ENCODE measurements around the gene RPL28.
"Not testable (repeated sequence)": the region's sequence is repeated elsewhere in the genome, so short reads cannot be mapped to it uniquely, and the experiment has no call there.

RPL28 gene

DNA sequence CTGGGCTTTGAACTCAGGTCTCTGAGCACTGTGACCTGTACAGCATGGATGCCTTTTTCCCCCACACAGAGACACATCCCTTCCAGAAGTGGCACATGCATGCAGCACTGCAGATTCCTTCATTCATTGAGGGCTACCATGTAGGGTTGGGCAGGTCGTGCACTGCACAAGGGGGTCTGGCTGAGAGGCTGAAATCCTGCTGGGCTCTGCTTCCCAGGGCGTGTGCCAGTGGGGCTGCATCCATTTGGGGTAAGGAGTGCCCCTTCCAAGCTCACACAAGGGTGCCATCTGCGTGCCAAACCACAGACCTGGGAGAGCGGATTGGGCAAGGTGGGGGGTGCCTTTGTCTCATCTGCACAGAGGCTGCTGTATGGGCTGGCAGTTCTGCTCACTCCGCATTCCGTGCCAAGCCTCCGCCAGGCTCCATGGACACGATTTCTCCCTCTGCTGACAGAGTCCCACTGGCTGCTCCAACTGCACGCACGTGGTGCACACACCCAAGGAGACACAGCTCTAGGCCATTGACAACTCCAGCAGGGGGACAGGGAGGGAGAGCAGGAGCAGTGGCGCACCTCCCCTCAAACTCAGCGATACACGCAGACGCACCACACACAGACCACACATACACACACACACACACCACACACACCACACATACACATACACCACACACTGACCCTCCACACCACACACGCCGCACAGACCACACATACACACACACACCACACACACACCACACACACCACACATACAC lies 61.9 kb downstream of the RPL28 start:
- DNase-seq (ENCODE audit: low read depth in 4 of 4, low spot score in 1 of 4) = no peak

GRCh38 chr19:55448175-55448490 lies 62.4 kb downstream of the RPL28 start:
- DNase-seq (ENCODE audit: low read depth in 4 of 4, low spot score in 1 of 4) = not testable (repeated sequence)

DNA sequence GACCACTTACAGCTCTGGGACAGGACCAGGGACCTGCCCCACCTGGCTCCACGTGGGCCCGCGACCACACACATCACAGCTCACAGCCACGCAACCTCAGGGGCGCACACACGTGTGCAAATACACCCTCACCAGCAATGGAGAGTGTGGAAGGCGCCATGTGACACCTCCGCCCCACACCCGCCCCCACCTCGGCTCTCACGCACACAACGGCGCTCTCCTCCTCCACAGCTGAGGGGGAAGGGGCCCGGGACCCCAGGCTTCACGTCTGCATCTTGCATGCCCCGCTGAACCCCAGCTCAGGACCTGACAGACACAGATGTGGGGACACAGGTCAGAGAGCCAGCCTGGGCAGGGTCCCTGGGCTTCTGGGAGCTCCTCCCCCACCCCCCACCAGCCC lies 63.7 kb downstream of the RPL28 start:
- DNase-seq (ENCODE audit: low read depth in 4 of 4, low spot score in 1 of 4) = no peak

GRCh38 chr19:55451163-55451964 lies 65.6 kb downstream of the RPL28 start:
- no peak for DNase-seq (ENCODE audit: low read depth in 4 of 4, low spot score in 1 of 4)

GRCh38 chr19:55451965-55452748 lies 66.4 kb downstream of the RPL28 start:
- no peak for DNase-seq (ENCODE audit: low read depth in 4 of 4, low spot score in 1 of 4)
